Measurements from ENCODE around the gene ANKRD40. TPM values are rescaled to one million over a fixed set of nuclear protein-coding genes. Genes with fewer than 3 reads are reported as not detected.

Gene ANKRD40
- total and polyA plus RNA-seq, 9 of the 15 experiments (the other 6 are each of a cell fraction or from before 2014, with no cell fraction given), result 9.0 to 28.9 (median 27.7) TPM

GRCh38 chr17:50707289-50708049, at the start of gene ANKRD40 (continued):
- TF ChIP-seq, protein P1, sequence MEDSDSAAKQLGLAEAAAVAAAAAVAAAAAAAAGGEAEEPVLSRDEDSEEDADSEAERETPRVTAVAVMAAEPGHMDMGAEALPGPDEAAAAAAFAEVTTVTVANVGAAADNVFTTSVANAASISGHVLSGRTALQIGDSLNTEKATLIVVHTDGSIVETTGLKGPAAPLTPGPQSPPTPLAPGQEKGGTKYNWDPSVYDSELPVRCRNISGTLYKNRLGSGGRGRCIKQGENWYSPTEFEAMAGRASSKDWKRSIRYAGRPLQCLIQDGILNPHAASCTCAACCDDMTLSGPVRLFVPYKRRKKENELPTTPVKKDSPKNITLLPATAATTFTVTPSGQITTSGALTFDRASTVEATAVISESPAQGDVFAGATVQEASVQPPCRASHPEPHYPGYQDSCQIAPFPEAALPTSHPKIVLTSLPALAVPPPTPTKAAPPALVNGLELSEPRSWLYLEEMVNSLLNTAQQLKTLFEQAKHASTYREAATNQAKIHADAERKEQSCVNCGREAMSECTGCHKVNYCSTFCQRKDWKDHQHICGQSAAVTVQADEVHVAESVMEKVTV (CRISPR knock-in tag; IDR thresholded peaks at IDR 0.05), result peak; percentile 42; the same call in 1 of the 2 replicates
- TF ChIP-seq SOX6 (IDR thresholded peaks at IDR 0.05) (peak; percentile 59), ZNF24 (IDR thresholded peaks at IDR 0.05) (peak; percentile 78), MAZ (CRISPR knock-in tag; conservative IDR thresholded peaks at IDR 0.05 in 1 of 2, IDR thresholded peaks at IDR 0.05 in 1 of 2) (peak; percentile 87 to 91), TBL1XR1 (IDR thresholded peaks at IDR 0.05; ENCODE audit: low read length in 2 of 2) (peak in 1 of 2 experiments; percentile 81; a peak in 2 of 4 replicates), ZZZ3 (IDR thresholded peaks at IDR 0.05) (no peak), GMEB1 (CRISPR knock-in tag; IDR thresholded peaks at IDR 0.05) (peak; percentile 29; the same call in 1 of the 2 replicates), GTF2F1 (IDR thresholded peaks at IDR 0.05; ENCODE audit: low read depth, low read length) (peak; percentile 54; the same call in 1 of the 2 replicates), CREB1 (IDR thresholded peaks at IDR 0.05) (0 out of 2 replicates have a peak, but pooled peaks have one; percentile 18), CREB1 (CRISPR knock-in tag; IDR thresholded peaks at IDR 0.05) (no peak), POLR2A (conservative IDR thresholded peaks at IDR 0.05) (peak; percentile 69), PHF8 (IDR thresholded peaks at IDR 0.05; ENCODE audit: borderline replicate concordance, low read length) (peak; percentile 81), CREBBP (IDR thresholded peaks at IDR 0.05; ENCODE audit: low read depth, low read length) (no peak), ZC3H11A (IDR thresholded peaks at IDR 0.05; ENCODE audit: low read depth, low read length) (peak; percentile 72; the same call in 1 of the 2 replicates)
- TF ChIP-seq, protein P2, sequence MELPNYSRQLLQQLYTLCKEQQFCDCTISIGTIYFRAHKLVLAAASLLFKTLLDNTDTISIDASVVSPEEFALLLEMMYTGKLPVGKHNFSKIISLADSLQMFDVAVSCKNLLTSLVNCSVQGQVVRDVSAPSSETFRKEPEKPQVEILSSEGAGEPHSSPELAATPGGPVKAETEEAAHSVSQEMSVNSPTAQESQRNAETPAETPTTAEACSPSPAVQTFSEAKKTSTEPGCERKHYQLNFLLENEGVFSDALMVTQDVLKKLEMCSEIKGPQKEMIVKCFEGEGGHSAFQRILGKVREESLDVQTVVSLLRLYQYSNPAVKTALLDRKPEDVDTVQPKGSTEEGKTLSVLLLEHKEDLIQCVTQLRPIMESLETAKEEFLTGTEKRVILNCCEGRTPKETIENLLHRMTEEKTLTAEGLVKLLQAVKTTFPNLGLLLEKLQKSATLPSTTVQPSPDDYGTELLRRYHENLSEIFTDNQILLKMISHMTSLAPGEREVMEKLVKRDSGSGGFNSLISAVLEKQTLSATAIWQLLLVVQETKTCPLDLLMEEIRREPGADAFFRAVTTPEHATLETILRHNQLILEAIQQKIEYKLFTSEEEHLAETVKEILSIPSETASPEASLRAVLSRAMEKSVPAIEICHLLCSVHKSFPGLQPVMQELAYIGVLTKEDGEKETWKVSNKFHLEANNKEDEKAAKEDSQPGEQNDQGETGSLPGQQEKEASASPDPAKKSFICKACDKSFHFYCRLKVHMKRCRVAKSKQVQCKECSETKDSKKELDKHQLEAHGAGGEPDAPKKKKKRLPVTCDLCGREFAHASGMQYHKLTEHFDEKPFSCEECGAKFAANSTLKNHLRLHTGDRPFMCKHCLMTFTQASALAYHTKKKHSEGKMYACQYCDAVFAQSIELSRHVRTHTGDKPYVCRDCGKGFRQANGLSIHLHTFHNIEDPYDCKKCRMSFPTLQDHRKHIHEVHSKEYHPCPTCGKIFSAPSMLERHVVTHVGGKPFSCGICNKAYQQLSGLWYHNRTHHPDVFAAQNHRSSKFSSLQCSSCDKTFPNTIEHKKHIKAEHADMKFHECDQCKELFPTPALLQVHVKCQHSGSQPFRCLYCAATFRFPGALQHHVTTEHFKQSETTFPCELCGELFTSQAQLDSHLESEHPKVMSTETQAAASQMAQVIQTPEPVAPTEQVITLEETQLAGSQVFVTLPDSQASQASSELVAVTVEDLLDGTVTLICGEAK (IDR thresholded peaks at IDR 0.05), result peak; percentile 92
- TF ChIP-seq, protein P2 (CRISPR knock-in tag; IDR thresholded peaks at IDR 0.05), result no peak
